Testis (tissue), 3 donors: ENCODE results near the gene NUCB1. TPM values are rescaled to one million over a fixed set of nuclear protein-coding genes. Genes with fewer than 3 reads are reported as not detected.
"Not testable (repeated sequence)": the region's sequence is repeated elsewhere in the genome, so short reads cannot be mapped to it uniquely, and the experiment has no call there.

Experiments used
- DNase-seq: peaks from one replicate; pipeline ENCODE4 v3.0.0-alpha.2; 2019
- H3K27ac ChIP-seq, 2 donors: fragments of 200-600 bp; sonication (generic); one replicate each; pipeline ENCODE4 v1.5.1; 2019
- H3K27me3 ChIP-seq: fragments of 200-600 bp; sonication (generic); one replicate; pipeline ENCODE4 v1.5.1; 2019
- H3K36me3 ChIP-seq: fragments of 200-600 bp; sonication (generic); one replicate; pipeline ENCODE4 v1.5.1; 2017; ENCODE audit warnings: low read depth; ENCODE audit errors: missing control alignments
- H3K4me1 ChIP-seq: fragments of 200-600 bp; sonication (generic); one replicate; pipeline ENCODE4 v1.5.1; 2019
- H3K4me3 ChIP-seq, 2 donors: fragments of 200-600 bp; sonication (generic); one replicate each; pipeline ENCODE4 v1.5.1; 2017 to 2019
- H3K9me3 ChIP-seq: fragments of 200-600 bp; sonication (generic); one replicate; pipeline ENCODE4 v1.5.1; 2017
- CTCF ChIP-seq, 3 experiments: fragments of 450-650 bp in 2 of 3; fragments of 200-600 bp in 1 of 3; sonication (generic) in 1 of 3; IDR thresholded peaks; one replicate each; pipeline ENCODE4 v1.5.1; 2016 to 2019; ENCODE audit warnings: antibody characterized with exemption in 3 of 3, mild to moderate bottlenecking in 2 of 3, moderate library complexity in 1 of 3
- POLR2A ChIP-seq: fragments of 450-650 bp; IDR thresholded peaks from one replicate; pipeline ENCODE4 v1.6.1; 2017; ENCODE audit warnings: antibody characterized with exemption, mild to moderate bottlenecking, moderate library complexity
- WGBS, 2 donors: methylation state at CpG; one replicate each; pipeline ENCODE4 v1.1.5; 2018; 5-methylcytosine and 5-hydroxymethylcytosine counted together
- intact Hi-C: fragments of 100-400 bp; cut with DNase I; formaldehyde crosslinking; loops from one replicate; pipeline ENCODE4 v1.15.1; 2023; ENCODE audit warnings: low total_unique reads
- polyA plus RNA-seq: library from polyadenylated mRNA; stranded (reverse); fragments of 350-450 nt; fragmentation: Illumina TruSeq; extraction: RNeasy Lipid Tissue Mini Kit (QIAGEN cat#74804); gene quantifications from one replicate; pipeline ENCODE4 v1.2.3, GENCODE V29; 2014; ENCODE audit warnings: low read depth, low replicate concordance; ENCODE audit not compliant: insufficient read depth
- total RNA-seq, 2 donors: library from RNA; depleted of rRNA; stranded (reverse); fragments of >200 nt; gene quantifications; one replicate each; pipeline ENCODE4 v1.2.3, GENCODE V29; 2016

NUCB1 gene
- total and polyA plus RNA-seq, 3 donors from 2014 or later, result 136 to 208 (median 139) TPM

- intact Hi-C loops, result no loop called here
- H3K4me3 ChIP-seq, result no peak overlapping the region
- H3K36me3 ChIP-seq, result no peaks in the 10 kb centered on the region
- no peaks in the 10 kb centered on the region for H3K4me1 ChIP-seq
- H3K27ac ChIP-seq, result no peak overlapping the region
- no peaks in the 10 kb centered on the region for H3K9me3 ChIP-seq
- no peak for TF ChIP-seq CTCF (IDR thresholded peaks at IDR 0.05)
- no peak for TF ChIP-seq POLR2A
- no peaks in the 10 kb centered on the region for H3K27me3 ChIP-seq
- no peak for DNase-seq
- 88 to 93% methylated on average over 5 to 9 of the region's 9 CpGs for WGBS, 2 donors
These were observed 13.2 kb downstream of the NUCB1 start for GRCh38 chr19:48913114-48913889.

GRCh38 chr19:48914181-48914580 lies 14.1 kb downstream of the NUCB1 start:
- Histone ChIP-seq H3K27ac (no peak overlapping the region), H3K36me3 (no peaks in the 10 kb centered on the region), H3K4me3 (no peak overlapping the region), H3K27me3 (no peaks in the 10 kb centered on the region), H3K9me3 (no peaks in the 10 kb centered on the region), H3K4me1 (no peaks in the 10 kb centered on the region)
- intact Hi-C loops, result no loop called here
- no peak for TF ChIP-seq CTCF (IDR thresholded peaks at IDR 0.05)
- no peak for TF ChIP-seq POLR2A
- DNase-seq, result no peak
- WGBS, 2 donors, result 94 to 97% methylated on average over 8 of the region's 8 CpGs

DNA sequence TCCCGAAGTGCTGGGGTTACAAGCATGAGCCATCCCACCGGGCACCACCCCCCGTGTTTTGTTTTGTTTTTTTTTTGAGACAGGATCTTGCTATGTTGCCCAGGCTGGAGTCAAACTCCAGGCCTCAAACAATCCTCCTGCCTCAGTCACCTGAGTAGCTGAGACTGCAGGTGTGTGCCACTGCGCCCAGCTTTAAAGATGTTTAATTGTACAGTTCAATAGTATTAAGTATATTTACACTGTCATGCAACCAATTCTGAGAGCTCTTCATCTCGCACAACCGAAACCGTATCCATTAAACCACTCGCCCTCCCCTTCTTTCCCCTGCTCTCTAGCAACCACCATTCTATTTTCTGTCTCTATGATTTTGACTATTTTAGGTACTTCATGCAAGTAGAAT lies 15.6 kb downstream of the NUCB1 start:
- TF ChIP-seq CTCF (IDR thresholded peaks at IDR 0.05), result no peak
- TF ChIP-seq POLR2A, result no peak
- no peaks in the 10 kb centered on the region for H3K27me3 ChIP-seq
- intact Hi-C loops, result no loop called here
- no peak overlapping the region for H3K27ac ChIP-seq
- no peaks in the 10 kb centered on the region for H3K4me1 ChIP-seq
- no peaks in the 10 kb centered on the region for H3K36me3 ChIP-seq
- H3K9me3 ChIP-seq, result no peaks in the 10 kb centered on the region
- 80 to 91% methylated on average over 8 of the region's 8 CpGs for WGBS, 2 donors
- no peak overlapping the region for H3K4me3 ChIP-seq
- DNase-seq, result no peak

DNA sequence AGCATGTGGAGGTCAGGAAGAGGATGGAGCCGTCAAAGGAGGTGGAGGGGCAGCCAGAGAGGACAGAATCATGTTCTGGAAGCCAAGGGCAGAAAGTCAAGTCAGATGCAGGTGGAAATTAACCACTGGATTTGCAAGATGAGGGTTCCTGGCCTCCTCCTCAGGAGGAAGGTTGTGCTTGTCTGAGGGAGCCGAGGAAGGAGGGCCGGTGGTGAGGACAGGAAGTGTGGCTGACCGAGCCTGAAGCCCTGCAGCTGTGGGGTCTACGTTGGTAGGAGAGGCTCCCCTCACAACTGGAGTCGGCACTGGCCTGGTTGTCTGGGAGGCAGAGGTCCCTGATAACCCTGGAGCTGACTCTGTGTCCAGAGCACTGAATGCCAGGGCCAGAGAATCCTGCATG lies 18.0 kb downstream of the NUCB1 start:
- H3K36me3 ChIP-seq, result no peaks in the 10 kb centered on the region
- no peak for TF ChIP-seq POLR2A
- no peak for TF ChIP-seq CTCF (IDR thresholded peaks at IDR 0.05)
- intact Hi-C loops, result no loop called here
- DNase-seq, result no peak
- H3K4me1 ChIP-seq, result no peaks in the 10 kb centered on the region
- no peaks in the 10 kb centered on the region for H3K27me3 ChIP-seq
- H3K4me3 ChIP-seq, result peak overlapping the region in 1 of 2 donors; percentile 4
- H3K9me3 ChIP-seq, result no peaks in the 10 kb centered on the region
- no peak overlapping the region for H3K27ac ChIP-seq
- WGBS, 2 donors, result 40 to 72% methylated on average over 4 to 6 of the region's 6 CpGs

DNA sequence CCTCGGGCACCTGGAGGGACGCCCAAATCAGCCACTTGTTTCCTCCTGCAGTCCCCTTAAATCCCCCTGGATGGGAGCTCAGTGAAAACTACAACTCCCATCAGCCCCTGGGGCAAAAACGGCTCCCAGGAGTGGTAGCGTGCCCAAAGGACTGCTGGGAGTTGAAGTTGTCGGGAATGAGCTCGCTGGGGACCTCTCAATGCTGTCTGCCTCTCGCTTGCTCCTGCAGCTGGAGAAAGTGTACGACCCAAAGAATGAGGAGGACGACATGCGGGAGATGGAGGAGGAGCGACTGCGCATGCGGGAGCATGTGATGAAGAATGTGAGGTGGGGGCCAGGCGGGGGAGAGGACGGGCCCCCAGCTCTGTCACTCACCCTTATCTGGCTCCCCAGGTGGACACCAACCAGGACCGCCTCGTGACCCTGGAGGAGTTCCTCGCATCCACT lies 18.7 kb downstream of the NUCB1 start:
- TF ChIP-seq POLR2A (no peak), CTCF (IDR thresholded peaks at IDR 0.05) (no peak)
- Histone ChIP-seq H3K27me3 (no peaks in the 10 kb centered on the region), H3K4me1 (no peaks in the 10 kb centered on the region), H3K36me3 (no peaks in the 10 kb centered on the region), H3K4me3 (peak overlapping the region; percentile 4 to 7), H3K27ac (no peak overlapping the region), H3K9me3 (no peaks in the 10 kb centered on the region)
- DNase-seq, result peak; percentile 75
- WGBS, 2 donors, result 64 to 78% methylated on average over 16 to 18 of the region's 18 CpGs
- intact Hi-C loops, result no loop called here

DNA sequence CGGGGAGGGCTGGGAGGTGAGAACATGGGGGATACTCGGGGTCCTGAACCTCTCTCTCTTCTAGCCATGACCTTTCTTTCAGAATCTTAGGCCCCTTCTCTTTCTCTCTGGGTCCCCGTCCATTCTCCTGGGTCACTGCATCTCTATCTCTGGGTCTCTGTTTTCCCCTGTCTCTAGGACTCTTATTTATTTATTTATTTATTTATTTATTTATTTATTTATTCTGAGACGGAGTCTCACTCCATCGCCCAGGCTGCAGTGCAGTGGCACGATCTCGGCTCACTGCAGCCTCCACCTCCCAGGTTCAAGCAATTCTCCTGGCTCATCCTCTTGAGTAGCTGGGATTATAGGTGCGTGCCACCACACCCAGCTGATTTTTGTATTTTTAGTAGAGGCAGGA lies 19.2 kb downstream of the NUCB1 start:
- H3K9me3 ChIP-seq, H3K27ac ChIP-seq, intact Hi-C loops, H3K27me3 ChIP-seq, H3K36me3 ChIP-seq, H3K4me1 ChIP-seq, DNase-seq: not testable (repeated sequence)
- 60 to 80% methylated on average over 7 to 8 of the region's 8 CpGs for WGBS, 2 donors
- H3K4me3 ChIP-seq, result peak overlapping the region; percentile 4 to 7
